HG03280 (cell line): ENCODE data around the gene ZNF710.
"Not testable (repeated sequence)": the region's sequence is repeated elsewhere in the genome, so short reads cannot be mapped to it uniquely, and the experiment has no call there.

Experiments used
- ATAC-seq: cut with Tn5 transposase; IDR thresholded peaks from one replicate; pipeline ENCODE4 v1.9.1; 2021; ENCODE audit warnings: mild to moderate bottlenecking, moderate library complexity; ENCODE audit not compliant: unreplicated experiment

The ZNF710 gene

GRCh38 chr15:90101130-90101968 is 100.2 kb downstream of the ZNF710 start:
- no peak for ATAC-seq

- ATAC-seq = peak; percentile 65
Observed at GRCh38 chr15:90101969-90102890, 101.1 kb downstream of the ZNF710 start, which contains the start of gene IDH2. TSS of gene IDH2 (minus strand) at chr15:90102468. CDS start at chr15:90102390, 78 bp downstream.

- no peak for ATAC-seq
Observed at GRCh38 chr15:90103701-90104329, 102.7 kb downstream of the ZNF710 start.

- no peak for ATAC-seq
Observed at GRCh38 chr15:90104551-90104950, 103.4 kb downstream of the ZNF710 start.

DNA sequence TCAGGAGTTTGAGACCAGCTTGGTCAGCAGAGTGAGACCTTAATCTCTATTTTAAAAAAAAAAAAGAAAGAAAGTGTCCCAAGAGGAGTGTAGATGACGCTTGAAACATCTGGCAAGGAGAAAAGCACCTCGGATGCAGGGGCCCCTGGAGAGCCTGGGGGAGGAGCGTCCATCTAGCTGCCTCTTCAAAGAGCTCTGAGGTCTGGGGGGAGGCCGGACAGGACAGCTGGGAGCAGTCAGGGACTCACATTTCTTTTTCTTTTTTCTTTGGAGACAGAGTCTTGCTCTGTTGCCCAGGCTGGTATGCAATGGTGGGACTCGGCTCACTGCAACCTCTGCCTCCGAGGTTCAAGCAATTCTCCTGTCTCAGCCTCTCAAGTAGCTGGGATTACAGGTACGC is 104.4 kb downstream of the ZNF710 start:
- ATAC-seq = no peak

DNA sequence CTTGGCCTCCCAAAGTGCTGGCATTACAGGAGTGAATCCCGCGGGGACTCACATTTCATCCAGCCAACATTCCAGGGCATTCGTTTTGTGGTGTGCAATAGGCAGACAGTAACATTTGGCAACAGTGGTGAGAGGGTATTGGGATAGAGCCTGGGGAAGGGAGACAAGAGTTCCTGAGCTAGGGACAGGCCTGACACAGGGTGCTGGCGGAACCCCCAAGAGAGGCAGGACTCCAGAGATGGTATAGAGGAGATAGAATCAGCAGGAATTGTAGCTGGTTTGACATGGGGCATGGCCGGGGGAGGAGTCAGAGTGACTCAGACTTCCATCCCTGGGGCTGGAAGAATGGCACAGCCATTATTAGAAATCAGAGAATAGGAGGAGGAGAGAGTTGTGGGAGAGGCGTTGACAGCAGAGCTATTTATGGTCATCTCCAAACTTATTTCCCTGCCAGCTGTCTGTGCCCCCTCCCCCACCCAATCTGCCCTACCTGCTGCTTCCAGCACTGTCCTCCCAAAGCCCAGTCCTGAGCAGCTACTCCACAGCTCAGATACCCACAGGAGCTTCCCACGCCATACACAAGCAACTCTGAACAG is 105.5 kb downstream of the ZNF710 start:
- ATAC-seq = no peak

- ATAC-seq = not testable (repeated sequence)
Observed at GRCh38 chr15:90108038-90108437, 106.9 kb downstream of the ZNF710 start.

- not testable (repeated sequence) for ATAC-seq
Observed at GRCh38 chr15:90109163-90109751, 108.1 kb downstream of the ZNF710 start.

- no peak for ATAC-seq
Observed at GRCh38 chr15:90113166-90113565, 112.0 kb downstream of the ZNF710 start.

DNA sequence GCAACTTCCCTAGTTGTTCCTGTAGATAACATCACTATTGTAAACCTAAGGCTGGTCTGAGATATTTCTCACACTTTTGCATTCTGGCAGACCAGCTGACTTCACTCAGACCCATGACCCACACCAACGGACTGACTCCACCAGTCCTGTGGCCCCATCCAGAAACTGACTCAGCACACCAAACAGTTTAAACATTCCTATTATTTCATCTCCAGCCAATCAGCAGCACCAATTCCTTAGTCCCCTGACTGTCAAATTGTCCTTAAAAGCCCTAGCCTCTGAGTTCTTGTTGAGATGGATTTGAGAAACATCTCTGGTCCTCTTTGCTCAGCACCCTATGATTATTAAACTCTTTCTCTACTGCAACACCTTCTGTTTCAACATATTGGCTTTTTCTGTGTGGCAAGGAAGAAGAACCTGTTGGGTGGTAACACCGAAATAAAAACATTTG is 113.4 kb downstream of the ZNF710 start:
- ATAC-seq = no peak

GRCh38 chr15:90115783-90116182 is 114.7 kb downstream of the ZNF710 start:
- ATAC-seq = no peak

- no peak for ATAC-seq
Observed at GRCh38 chr15:90119367-90119766, 118.2 kb downstream of the ZNF710 start.

GRCh38 chr15:90121086-90121485 is 120.0 kb downstream of the ZNF710 start:
- no peak for ATAC-seq

- no peak for ATAC-seq
Observed at GRCh38 chr15:90124507-90124906, 123.4 kb downstream of the ZNF710 start.

DNA sequence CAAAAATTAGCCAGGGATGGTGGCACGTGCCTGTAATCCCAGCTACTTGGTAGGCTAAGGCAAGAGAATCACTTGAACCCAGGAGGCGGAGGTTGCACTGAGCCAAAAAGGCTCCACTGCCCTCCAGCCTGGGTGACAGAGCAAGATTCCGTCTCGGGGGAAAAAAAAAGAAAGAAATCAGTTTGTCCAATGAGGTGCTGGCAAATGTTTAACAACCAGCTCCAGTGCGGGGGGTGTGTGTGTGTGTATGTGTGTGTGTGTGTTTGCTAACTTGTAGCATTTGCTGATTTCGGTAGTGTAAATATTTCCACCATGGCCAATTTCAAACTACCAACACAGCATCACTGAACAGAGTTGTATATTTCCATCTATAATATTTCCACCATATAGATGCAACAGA is 124.9 kb downstream of the ZNF710 start:
- no peak for ATAC-seq

GRCh38 chr15:90126596-90127435 is 125.7 kb downstream of the ZNF710 start:
- no peak for ATAC-seq

DNA sequence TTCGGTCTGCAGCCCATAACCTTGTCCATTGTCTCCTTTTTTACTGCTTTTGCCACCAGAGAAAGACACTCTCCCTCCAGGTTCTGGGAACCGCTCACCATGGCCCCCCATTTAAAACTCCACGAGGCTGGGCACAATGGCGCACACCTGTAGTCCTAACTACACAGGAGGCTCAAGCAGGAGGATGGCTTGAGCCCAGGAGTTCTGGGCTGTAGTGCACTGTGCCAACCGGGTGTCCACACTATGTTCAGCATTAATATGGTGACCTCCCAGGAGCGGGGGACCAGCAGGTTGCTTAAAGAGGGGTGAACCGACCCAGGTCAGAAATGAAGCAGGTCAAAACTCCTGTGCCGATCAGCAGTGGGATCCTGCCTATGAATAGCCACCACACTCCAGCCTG is 129.2 kb downstream of the ZNF710 start:
- ATAC-seq = no peak
